Fibroblast of lung (primary cell): Measurements from ENCODE around the gene CEP20. TPM values are rescaled to one million over a fixed set of nuclear protein-coding genes. Genes with fewer than 3 reads are reported as not detected.

ENCODE experiments used
- DNase-seq, 2 donors: peaks; one replicate each; pipeline versions ENCODE4 v3.0.0 to v3.0.0-alpha.2; 2010; ENCODE audit warnings: low read depth in 2 of 2
- H2AFZ ChIP-seq: 2 replicates; pipeline ENCODE4 v1.5.1; 2012; ENCODE audit warnings: low read length, control low read depth, inconsistent platforms
- H3K27ac ChIP-seq: 2 replicates; pipeline ENCODE4 v1.5.1; 2011; ENCODE audit warnings: low read length, control low read depth; ENCODE audit not compliant: insufficient read depth
- H3K27me3 ChIP-seq: 2 replicates; pipeline ENCODE4 v1.5.1; 2011; ENCODE audit warnings: mild to moderate bottlenecking, low read length; ENCODE audit not compliant: control insufficient read depth, insufficient read depth
- H3K36me3 ChIP-seq: 2 replicates; pipeline ENCODE4 v1.5.1; 2011; ENCODE audit warnings: low read length; ENCODE audit not compliant: control insufficient read depth, insufficient read depth
- H3K4me1 ChIP-seq: 2 replicates; pipeline ENCODE4 v1.5.1; 2011; ENCODE audit warnings: low read length; ENCODE audit not compliant: control insufficient read depth, insufficient read depth; ENCODE audit errors: extremely low read depth
- H3K4me2 ChIP-seq: 2 replicates; pipeline ENCODE4 v1.5.1; 2011; ENCODE audit warnings: low read length, control low read depth; ENCODE audit not compliant: insufficient read depth; ENCODE audit errors: extremely low read depth
- H3K4me3 ChIP-seq, 4 experiments: fragments of 200-600 bp in 1 of 4; sonication (generic) in 1 of 4; replicated peaks in 1 of 4; 2 replicates each; pipeline ENCODE4 v1.5.1; 2011 to 2016; ENCODE audit warnings: low read length in 4 of 4, low read depth in 3 of 4, mild to moderate bottlenecking in 3 of 4, control low read depth in 2 of 4, inconsistent platforms in 1 of 4, mixed read lengths in 1 of 4; ENCODE audit not compliant: insufficient read depth in 1 of 4; ENCODE audit errors: control extremely low read depth in 1 of 4
- H3K79me2 ChIP-seq: 2 replicates; pipeline ENCODE4 v1.5.1; 2012; ENCODE audit warnings: mild to moderate bottlenecking, low read length, inconsistent platforms; ENCODE audit not compliant: control insufficient read depth, insufficient read depth
- H3K9ac ChIP-seq: 2 replicates; pipeline ENCODE4 v1.5.1; 2011; ENCODE audit warnings: mild to moderate bottlenecking, low read length, control low read depth; ENCODE audit not compliant: insufficient read depth
- H3K9me3 ChIP-seq: 2 replicates; pipeline ENCODE4 v1.5.1; 2012; ENCODE audit warnings: low read depth, low read length; ENCODE audit not compliant: control insufficient read depth, insufficient read depth
- H4K20me1 ChIP-seq: 2 replicates; pipeline ENCODE4 v1.5.1; 2011; ENCODE audit warnings: low read length; ENCODE audit not compliant: control insufficient read depth, insufficient read depth; ENCODE audit errors: extremely low read depth
- EZH2 ChIP-seq: IDR thresholded peaks from 2 replicates; pipeline ENCODE4 v1.5.1; 2012; ENCODE audit warnings: low read length, control low read depth, mild to moderate bottlenecking; ENCODE audit errors: missing control alignments
- polyA plus RNA-seq, 2 donors: library from polyadenylated mRNA; depleted of rRNA in 1 of 2; stranded (reverse) in 1 of 2; unstranded in 1 of 2; fragments of >200 nt; gene quantifications; 2 replicates each; pipeline ENCODE4 v1.2.1, GENCODE V29; 2011 to 2012; ENCODE audit warnings: missing spikeins in 1 of 2
- total RNA-seq: library from RNA; depleted of rRNA; stranded (reverse); fragments of >200 nt; gene quantifications from 2 replicates; pipeline ENCODE4 v1.2.1, GENCODE V29; 2014
- TF ChIP-seq, protein P1 (sequence below), 2 donors: IDR thresholded peaks in 1 of 2; conservative IDR thresholded peaks in 1 of 2; 1 replicate in 1 of 2; 2 replicates in 1 of 2; pipeline ENCODE4 v1.5.1; 2011 to 2012; ENCODE audit warnings: low read length in 2 of 2, control low read depth in 1 of 2, inconsistent platforms in 1 of 2, low read depth in 1 of 2, mild to moderate bottlenecking in 1 of 2

CEP20 gene
- total and polyA plus RNA-seq, 2 donors (not counting 1 experiment from before 2014, with no cell fraction given), result 42.9 to 60.9 TPM

DNA sequence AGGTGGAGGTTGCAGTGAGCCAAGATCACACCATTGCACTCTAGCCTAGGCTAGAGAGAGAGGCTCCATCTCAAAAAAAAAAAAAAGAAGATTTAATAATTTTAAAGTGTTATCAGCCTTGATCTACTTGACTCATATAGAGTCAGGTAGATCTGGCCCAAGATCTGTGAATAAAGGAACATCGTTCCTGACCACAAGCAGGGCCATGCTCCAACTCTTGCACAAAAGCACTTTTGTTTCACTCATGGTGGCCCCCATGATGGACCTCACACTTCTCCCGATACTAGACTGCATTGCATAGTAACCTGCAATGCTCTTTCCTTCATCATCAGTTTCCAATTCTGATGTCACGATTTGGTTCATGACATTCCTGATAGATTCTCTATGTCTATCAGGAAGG, 26.4 kb downstream of the CEP20 start:
- Histone ChIP-seq H3K36me3 (no peaks in the 10 kb centered on the region), H3K9me3 (no peaks in the 10 kb centered on the region), H3K9ac (no peak overlapping the region), H4K20me1 (no peaks in the 10 kb centered on the region), H3K27me3 (peaks cover 6% of the 10 kb centered on the region), H3K4me1 (peaks cover 6% of the 10 kb centered on the region), H3K4me3 (no peak overlapping the region), H3K27ac (no peak overlapping the region), H3K79me2 (no peaks in the 10 kb centered on the region), H2AFZ (no peak overlapping the region), H3K4me2 (no peak overlapping the region)
- no peak for DNase-seq
- TF ChIP-seq, protein P1, sequence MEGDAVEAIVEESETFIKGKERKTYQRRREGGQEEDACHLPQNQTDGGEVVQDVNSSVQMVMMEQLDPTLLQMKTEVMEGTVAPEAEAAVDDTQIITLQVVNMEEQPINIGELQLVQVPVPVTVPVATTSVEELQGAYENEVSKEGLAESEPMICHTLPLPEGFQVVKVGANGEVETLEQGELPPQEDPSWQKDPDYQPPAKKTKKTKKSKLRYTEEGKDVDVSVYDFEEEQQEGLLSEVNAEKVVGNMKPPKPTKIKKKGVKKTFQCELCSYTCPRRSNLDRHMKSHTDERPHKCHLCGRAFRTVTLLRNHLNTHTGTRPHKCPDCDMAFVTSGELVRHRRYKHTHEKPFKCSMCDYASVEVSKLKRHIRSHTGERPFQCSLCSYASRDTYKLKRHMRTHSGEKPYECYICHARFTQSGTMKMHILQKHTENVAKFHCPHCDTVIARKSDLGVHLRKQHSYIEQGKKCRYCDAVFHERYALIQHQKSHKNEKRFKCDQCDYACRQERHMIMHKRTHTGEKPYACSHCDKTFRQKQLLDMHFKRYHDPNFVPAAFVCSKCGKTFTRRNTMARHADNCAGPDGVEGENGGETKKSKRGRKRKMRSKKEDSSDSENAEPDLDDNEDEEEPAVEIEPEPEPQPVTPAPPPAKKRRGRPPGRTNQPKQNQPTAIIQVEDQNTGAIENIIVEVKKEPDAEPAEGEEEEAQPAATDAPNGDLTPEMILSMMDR (conservative IDR thresholded peaks at IDR 0.05 in 1 of 2, IDR thresholded peaks at IDR 0.05 in 1 of 2; ENCODE audit: low read depth in 1 of 2, low read length in 2 of 2), result no peak

DNA sequence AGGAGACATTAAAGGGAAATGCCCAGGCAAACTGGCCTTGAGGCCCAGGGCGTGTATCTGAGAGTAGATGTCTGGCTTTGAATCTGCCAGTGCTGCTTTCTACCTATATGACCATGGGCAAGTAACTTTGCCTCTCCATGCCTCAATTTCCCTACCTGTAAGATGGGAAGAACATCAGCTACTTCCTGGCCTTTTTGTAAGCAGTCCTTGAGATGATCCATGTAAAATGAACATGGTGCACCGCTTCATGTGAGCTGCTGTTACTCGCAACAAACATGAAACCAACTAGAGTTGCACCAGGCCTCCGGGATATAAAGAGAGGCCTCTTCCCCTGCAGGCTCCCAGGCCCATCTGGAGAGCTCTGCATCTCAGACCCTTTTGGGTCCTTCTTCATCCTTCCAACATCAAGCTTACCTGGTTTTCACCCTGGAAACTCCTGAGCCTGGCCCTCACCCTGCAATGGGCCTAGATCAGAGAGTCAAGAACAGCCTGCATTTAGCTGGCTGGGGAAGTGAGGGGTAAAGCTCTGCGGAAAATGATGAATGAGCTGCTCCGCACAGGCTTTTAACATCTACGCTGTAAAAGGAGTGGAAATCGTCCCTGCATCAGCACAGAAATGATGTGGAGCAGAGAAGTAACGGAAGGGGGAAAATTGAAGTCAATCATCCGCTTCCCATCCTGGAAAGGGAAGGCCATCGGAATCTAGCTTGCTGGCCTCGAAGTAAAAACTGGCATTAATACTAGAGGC, 29.3 kb downstream of the CEP20 start:
- TF ChIP-seq, protein P1 (conservative IDR thresholded peaks at IDR 0.05 in 1 of 2, IDR thresholded peaks at IDR 0.05 in 1 of 2; ENCODE audit: low read depth in 1 of 2, low read length in 2 of 2), result no peak
- TF ChIP-seq EZH2, result no peak
- H3K9me3 ChIP-seq, result no peaks in the 10 kb centered on the region
- no peaks in the 10 kb centered on the region for H4K20me1 ChIP-seq
- no peaks in the 10 kb centered on the region for H3K79me2 ChIP-seq
- no peak overlapping the region for H2AFZ ChIP-seq
- no peaks in the 10 kb centered on the region for H3K36me3 ChIP-seq
- no peak overlapping the region for H3K27ac ChIP-seq
- no peak overlapping the region for H3K4me2 ChIP-seq
- H3K27me3 ChIP-seq, result peaks cover 27% of the 10 kb centered on the region
- no peak overlapping the region for H3K9ac ChIP-seq
- no peak overlapping the region for H3K4me3 ChIP-seq
- H3K4me1 ChIP-seq, result no peaks in the 10 kb centered on the region
- no peak for DNase-seq

DNA sequence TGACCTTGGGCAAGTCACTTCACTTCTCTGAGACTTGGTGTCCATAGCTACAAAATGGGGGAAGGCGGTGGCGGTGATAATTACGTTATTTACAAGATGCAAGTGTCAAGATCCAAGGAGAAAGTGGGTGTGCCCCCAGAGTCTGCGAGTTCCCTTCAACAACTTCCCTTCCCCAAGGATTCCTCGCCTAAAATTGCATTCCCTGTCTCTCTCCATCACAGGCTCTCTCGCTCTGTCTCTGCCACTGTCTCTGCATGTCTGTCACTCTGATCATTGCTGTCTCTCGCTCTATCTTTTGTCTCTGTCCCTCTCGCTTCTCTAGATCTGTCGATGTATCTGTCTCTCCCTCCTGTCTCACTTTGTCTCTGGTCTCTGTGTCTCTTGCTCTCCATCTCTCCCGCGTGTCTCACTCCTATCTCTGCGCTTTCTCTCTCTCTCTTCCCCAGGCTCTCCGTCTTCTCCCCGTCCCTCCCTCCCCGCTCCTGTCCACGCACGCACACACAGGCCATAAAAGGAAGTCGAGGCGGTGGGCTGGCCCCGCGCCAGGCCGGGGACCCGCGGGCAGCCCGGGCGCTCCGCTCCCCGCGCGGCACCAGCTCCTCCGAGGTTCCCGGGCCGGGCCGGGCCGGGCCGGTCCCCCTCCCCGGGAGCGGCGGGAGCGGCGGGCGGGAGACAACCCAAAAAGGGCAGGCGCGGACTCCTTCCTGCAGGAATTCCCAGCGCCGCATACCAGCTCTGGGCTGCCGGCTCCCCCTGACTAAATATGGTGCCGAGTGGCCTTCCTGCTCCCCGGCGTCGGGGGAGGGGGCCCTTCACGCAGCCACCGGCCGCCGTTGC, 30.5 kb downstream of the CEP20 start:
- DNase-seq, result peak; percentile 42 to 61
- H3K9ac ChIP-seq, result no peak overlapping the region

More for the DNA sequence above, 30.5 kb downstream of the CEP20 start:
- TF ChIP-seq, protein P1 (conservative IDR thresholded peaks at IDR 0.05 in 1 of 2, IDR thresholded peaks at IDR 0.05 in 1 of 2; ENCODE audit: low read depth in 1 of 2, low read length in 2 of 2), result no peak
- TF ChIP-seq EZH2, result peak; percentile 23
- peak overlapping the region; percentile 78 for H3K4me2 ChIP-seq
- no peaks in the 10 kb centered on the region for H4K20me1 ChIP-seq
- H3K4me3 ChIP-seq, result peak overlapping the region; percentile 6 to 63 (median 56)
- H2AFZ ChIP-seq, result peak overlapping the region; percentile 87
- H3K4me1 ChIP-seq, result no peaks in the 10 kb centered on the region
- H3K27ac ChIP-seq, result no peak overlapping the region
- H3K79me2 ChIP-seq, result no peaks in the 10 kb centered on the region
- H3K27me3 ChIP-seq, result peaks cover 29% of the 10 kb centered on the region
- H3K9me3 ChIP-seq, result no peaks in the 10 kb centered on the region
- no peaks in the 10 kb centered on the region for H3K36me3 ChIP-seq
